Pancreas (tissue), 10 donors: ENCODE data around the gene REXO1. TPM values are rescaled to one million over a fixed set of nuclear protein-coding genes. Genes with fewer than 3 reads are reported as not detected.

Experiments
- ATAC-seq, 4 donors: fragments of 200-7000 bp; cut with Tn5 transposase; one replicate each; pipeline versions ENCODE4 v1.8.0 to v1.9.1; 2020; ENCODE audit warnings: mild to moderate bottlenecking in 4 of 4, moderate library complexity in 4 of 4
- DNase-seq, 6 donors: peaks; one replicate each; pipeline ENCODE4 v3.0.0-alpha.2; 2020
- FAIRE-seq: peaks from 2 replicates; lab custom pipeline; 2012; peaks lifted over from hg19 to GRCh38; lab: Jason Lieb, UNC
- H3K27ac ChIP-seq, 4 donors: fragments of 200-600 bp; sonication (generic); 1 replicate in 3 of 4; 2 replicates in 1 of 4; pipeline versions ENCODE4 v1.5.0 to v1.8.0; 2020
- H3K27me3 ChIP-seq, 4 donors: fragments of 200-600 bp; one replicate each; pipeline ENCODE4 v1.8.0; 2021
- H3K36me3 ChIP-seq, 3 donors: fragments of 200-600 bp; sonication (generic) in 1 of 3; one replicate each; pipeline versions ENCODE4 v1.5.0 to v1.8.0; 2020 to 2021
- H3K4me1 ChIP-seq, 3 donors: fragments of 200-600 bp; one replicate each; pipeline ENCODE4 v1.8.0; 2021
- H3K4me3 ChIP-seq, 4 donors: fragments of 200-600 bp; sonication (generic) in 2 of 4; one replicate each; pipeline versions ENCODE4 v1.5.0 to v1.8.0; 2020 to 2021
- H3K9me3 ChIP-seq, 4 donors: fragments of 200-600 bp; one replicate each; pipeline ENCODE4 v1.8.0; 2021
- WGBS, 2 donors: extraction: QIAGEN DNeasy Blood & Tissue Kit; methylation state at CpG; one replicate each; pipeline ENCODE4 v1.1.7; 2013; 5-methylcytosine and 5-hydroxymethylcytosine counted together
- intact Hi-C, 3 donors: fragments of 100-400 bp; cut with DNase I; formaldehyde crosslinking; loops; one replicate each; pipeline versions ENCODE4 v1.11.1 to v1.14.2; 2022
- polyA plus RNA-seq, 2 donors: library from polyadenylated mRNA; stranded (reverse); fragments of 200-250 nt; gene quantifications; one replicate each; pipeline ENCODE4 v1.2.3, GENCODE V29; 2013
- total RNA-seq, 6 donors: library from RNA; stranded (reverse); fragmentation: NEBNext Ultra II Directional in 4 of 6; extraction: Animal tissue kit (Norgen Biotek cat#: 25700) in 4 of 6; gene quantifications; one replicate each; pipeline versions ENCODE4 v1.2.1 to v1.2.4, GENCODE V29; 2021 to 2023
- TF ChIP-seq, protein P1 (sequence below), 4 donors: fragments of 200-600 bp; sonication (generic) in 3 of 4; IDR thresholded peaks; one replicate each; pipeline versions ENCODE4 v1.5.0 to v1.8.0; 2021; ENCODE audit warnings: antibody characterized with exemption in 4 of 4
- donor health status: healthy with polysubstance abuse.
- donor health status: DM: no; HTN: no; CAD: no; lungs with moderate emphysema.
- donor health status: DM: no; HTN: no; CAD: no.
- donor health status: control.
- donor health status: control.
- donor health status: Bipolar disorder and iron deficiency.
- donor health status: DM: yes; HTN: yes; CAD: no.
- donor health status: DM: no; HTN: no; CAD: no.
- donor health status: DM: no; HTN: no; CAD: no.
- donor health status: DM: yes; HTN: yes; CAD: no.

The REXO1 gene
- total and polyA plus RNA-seq, 8 donors: 10.5 to 42.2 (median 16.0) TPM

DNA sequence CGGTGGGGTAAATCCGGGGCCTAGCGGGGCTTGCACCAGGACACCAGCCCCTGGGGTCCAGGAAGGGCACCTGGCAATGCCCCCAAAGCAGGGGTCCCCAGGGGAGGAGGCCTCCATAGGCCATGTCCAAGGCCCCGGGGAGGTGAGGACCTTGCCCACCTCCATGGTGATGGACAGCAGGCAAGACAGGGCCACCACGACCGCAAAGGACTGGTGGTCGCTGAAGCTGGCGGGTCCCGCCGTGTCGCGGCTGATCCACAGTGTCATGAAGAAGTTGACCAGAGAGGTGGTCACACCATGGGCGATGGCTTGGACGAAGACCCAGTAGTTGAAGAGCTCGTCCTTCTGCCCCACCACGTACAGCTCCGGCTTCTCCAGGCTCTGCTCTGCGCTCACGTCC is 63.0 kb downstream of the REXO1 start:
- TF ChIP-seq, protein P1, sequence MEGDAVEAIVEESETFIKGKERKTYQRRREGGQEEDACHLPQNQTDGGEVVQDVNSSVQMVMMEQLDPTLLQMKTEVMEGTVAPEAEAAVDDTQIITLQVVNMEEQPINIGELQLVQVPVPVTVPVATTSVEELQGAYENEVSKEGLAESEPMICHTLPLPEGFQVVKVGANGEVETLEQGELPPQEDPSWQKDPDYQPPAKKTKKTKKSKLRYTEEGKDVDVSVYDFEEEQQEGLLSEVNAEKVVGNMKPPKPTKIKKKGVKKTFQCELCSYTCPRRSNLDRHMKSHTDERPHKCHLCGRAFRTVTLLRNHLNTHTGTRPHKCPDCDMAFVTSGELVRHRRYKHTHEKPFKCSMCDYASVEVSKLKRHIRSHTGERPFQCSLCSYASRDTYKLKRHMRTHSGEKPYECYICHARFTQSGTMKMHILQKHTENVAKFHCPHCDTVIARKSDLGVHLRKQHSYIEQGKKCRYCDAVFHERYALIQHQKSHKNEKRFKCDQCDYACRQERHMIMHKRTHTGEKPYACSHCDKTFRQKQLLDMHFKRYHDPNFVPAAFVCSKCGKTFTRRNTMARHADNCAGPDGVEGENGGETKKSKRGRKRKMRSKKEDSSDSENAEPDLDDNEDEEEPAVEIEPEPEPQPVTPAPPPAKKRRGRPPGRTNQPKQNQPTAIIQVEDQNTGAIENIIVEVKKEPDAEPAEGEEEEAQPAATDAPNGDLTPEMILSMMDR (IDR thresholded peaks at IDR 0.05): no peak
- 68 to 83% methylated on average over 19 of the region's 19 CpGs for WGBS, 2 donors
- intact Hi-C loops: no loop called here
- no peak overlapping the region for H3K27ac ChIP-seq
- DNase-seq (peak in 1 of 6 donors; percentile 43), ATAC-seq (no peak), FAIRE-seq (no peak)
- H3K36me3 ChIP-seq: no peaks in the 10 kb centered on the region
- H3K4me1 ChIP-seq: peaks cover 0 to 3% (median 0%) of the 10 kb centered on the region in 3 donors
- H3K9me3 ChIP-seq: no peaks in the 10 kb centered on the region
- H3K4me3 ChIP-seq: no peak overlapping the region
- peaks cover 0 to 14% (median 0%) of the 10 kb centered on the region in 4 donors for H3K27me3 ChIP-seq

DNA sequence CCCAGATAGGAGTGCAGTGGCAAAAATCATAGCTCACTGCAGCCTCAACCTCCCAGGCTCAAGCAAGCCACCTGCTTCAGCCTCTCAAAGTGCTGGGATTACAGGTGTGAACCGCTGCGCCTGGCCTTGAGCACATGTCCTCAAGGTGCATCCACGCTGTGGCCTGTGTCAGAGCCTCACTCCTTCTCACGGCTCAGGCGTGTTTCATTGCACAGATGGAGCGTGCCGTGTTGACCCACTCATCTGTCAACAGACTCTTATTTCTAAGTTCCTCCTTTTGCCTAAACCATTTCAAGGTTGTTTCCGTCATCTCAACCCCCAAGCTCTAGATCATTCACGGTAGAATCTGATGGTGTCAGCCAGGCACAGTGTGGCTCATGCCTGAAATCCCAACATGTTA is 64.4 kb downstream of the REXO1 start:
- DNase-seq (no peak), FAIRE-seq (no peak), ATAC-seq (no peak)
- H3K36me3 ChIP-seq: no peaks in the 10 kb centered on the region
- intact Hi-C loops: no loop called here
- peaks cover 0 to 14% (median 0%) of the 10 kb centered on the region in 4 donors for H3K27me3 ChIP-seq
- 48 to 56% methylated on average over 9 of the region's 9 CpGs for WGBS, 2 donors
- no peaks in the 10 kb centered on the region for H3K4me1 ChIP-seq
- TF ChIP-seq, protein P1 (IDR thresholded peaks at IDR 0.05): no peak
- no peaks in the 10 kb centered on the region for H3K9me3 ChIP-seq
- H3K27ac ChIP-seq: no peak overlapping the region
- no peak overlapping the region for H3K4me3 ChIP-seq

DNA sequence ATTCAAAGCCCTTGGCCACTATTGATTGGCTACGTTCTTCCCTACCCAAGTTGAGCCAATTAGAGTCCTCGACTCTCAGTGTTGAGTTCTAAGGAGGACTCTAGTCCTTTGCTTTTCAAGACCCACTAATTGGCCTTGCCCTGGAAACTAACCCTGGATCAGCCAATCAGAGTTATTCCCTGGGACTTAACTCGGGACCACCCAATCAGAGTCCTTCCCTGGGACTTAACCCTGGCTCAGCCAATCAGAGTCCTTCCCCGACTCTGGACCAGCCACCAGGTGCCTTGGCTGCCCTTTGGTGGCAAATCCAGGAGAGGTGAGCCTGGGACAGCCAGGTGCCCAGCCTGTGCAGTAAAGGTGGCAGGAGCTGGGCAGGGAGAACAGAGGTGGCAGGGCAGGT is 64.9 kb downstream of the REXO1 start:
- no peak for ATAC-seq
- Histone ChIP-seq H3K27me3 (peaks cover 0 to 12% (median 0%) of the 10 kb centered on the region in 4 donors), H3K36me3 (no peaks in the 10 kb centered on the region), H3K9me3 (no peaks in the 10 kb centered on the region), H3K4me3 (no peak overlapping the region), H3K4me1 (no peaks in the 10 kb centered on the region), H3K27ac (no peak overlapping the region)
- DNase-seq: no peak
- no peak for FAIRE-seq
- TF ChIP-seq, protein P1 (IDR thresholded peaks at IDR 0.05): no peak
- intact Hi-C loops: no loop called here
- 67 to 75% methylated on average over 4 of the region's 4 CpGs for WGBS, 2 donors

DNA sequence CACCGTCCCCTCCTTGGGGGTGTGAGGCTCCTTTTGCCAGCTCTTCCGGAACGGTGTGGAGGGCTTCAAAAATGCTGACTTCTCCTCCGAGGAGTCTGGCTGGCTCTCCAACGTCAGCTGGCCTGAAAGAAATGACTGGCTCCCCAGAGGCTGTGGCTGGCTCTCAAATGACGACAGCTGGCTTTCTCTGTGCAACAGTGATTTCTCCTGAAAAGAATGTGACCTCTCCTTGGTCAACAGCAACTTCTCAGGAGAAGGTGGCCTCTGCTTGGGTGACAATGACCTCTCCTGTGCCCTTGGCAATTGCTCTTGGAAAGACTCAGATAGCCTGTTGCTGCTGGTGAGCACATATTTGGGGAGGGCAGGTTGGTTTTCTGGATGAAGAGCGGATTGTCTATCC is 65.8 kb downstream of the REXO1 start:
- TF ChIP-seq, protein P1 (IDR thresholded peaks at IDR 0.05): no peak
- Histone ChIP-seq H3K36me3 (no peaks in the 10 kb centered on the region), H3K4me3 (no peak overlapping the region), H3K9me3 (no peaks in the 10 kb centered on the region), H3K27ac (no peak overlapping the region), H3K27me3 (peaks cover 0 to 13% (median 0%) of the 10 kb centered on the region in 4 donors), H3K4me1 (no peaks in the 10 kb centered on the region)
- 61 to 63% methylated on average over 7 of the region's 7 CpGs for WGBS, 2 donors
- intact Hi-C loops: no loop called here
- FAIRE-seq (no peak), DNase-seq (no peak), ATAC-seq (no peak)

DNA sequence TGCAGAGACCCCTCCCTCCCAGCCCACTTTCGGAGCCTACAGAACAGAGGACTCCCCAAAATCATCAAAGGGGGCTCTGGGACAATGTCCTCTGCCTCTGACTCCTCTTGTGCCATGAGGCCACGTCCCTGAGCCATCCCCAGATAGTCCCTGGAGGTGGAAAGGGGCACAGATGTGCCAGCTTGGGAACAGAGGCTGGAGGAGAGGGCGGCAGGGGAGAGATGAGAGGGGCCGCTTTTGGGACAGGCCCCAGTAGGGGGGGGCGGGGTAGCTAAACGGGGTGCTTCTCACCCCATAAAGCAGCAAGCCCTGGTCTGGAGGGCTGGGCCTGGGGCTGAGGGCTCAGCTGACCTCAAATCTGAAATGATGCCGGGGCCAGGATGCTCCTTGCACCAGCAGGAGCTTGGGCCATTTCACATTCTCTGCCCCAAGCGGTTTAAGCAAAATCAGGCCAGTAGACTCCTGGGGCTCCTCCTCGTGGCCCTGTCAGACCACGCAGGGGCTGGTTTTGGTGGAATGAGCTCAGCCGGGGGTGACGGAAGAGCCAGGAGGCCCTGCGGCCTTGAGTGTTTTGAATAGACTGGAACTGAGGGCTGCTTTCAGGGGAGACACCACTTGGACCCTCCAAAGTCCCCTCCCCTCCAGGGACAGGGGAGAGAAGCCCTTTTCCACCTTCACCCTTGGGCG is 67.9 kb downstream of the REXO1 start:
- no peaks in the 10 kb centered on the region for H3K4me1 ChIP-seq
- intact Hi-C loops: no loop called here
- FAIRE-seq (no peak), DNase-seq (no peak), ATAC-seq (no peak)
- H3K36me3 ChIP-seq: no peaks in the 10 kb centered on the region
- H3K4me3 ChIP-seq: no peak overlapping the region
- no peak overlapping the region for H3K27ac ChIP-seq
- WGBS, 2 donors: 26% methylated on average over 11 to 14 of the region's 14 CpGs
- no peaks in the 10 kb centered on the region for H3K9me3 ChIP-seq
- TF ChIP-seq, protein P1 (IDR thresholded peaks at IDR 0.05): no peak
- peaks cover 0 to 24% (median 0%) of the 10 kb centered on the region in 4 donors for H3K27me3 ChIP-seq
